Astrocyte (in vitro differentiated cells and primary cell): ENCODE data around the gene OR5C1.

ENCODE experiments used
- CTCF ChIP-seq: IDR thresholded peaks from 2 replicates; pipeline ENCODE4 v1.5.1; 2011; ENCODE audit warnings: low read depth, mild to moderate bottlenecking, inconsistent platforms, low read length, moderate library complexity; ENCODE audit not compliant: insufficient read depth
- EZH2 ChIP-seq: IDR thresholded peaks from 2 replicates; pipeline ENCODE4 v1.6.1; 2012; ENCODE audit warnings: mild to moderate bottlenecking, low read length, inconsistent platforms; ENCODE audit not compliant: insufficient read depth

GRCh38 chr9:122767817-122768216 lies 20.9 kb upstream of the OR5C1 start:
- TF ChIP-seq CTCF = no peak
- TF ChIP-seq EZH2 = no peak
